Measurements from ENCODE around the gene CDK2.

Gene CDK2

DNA sequence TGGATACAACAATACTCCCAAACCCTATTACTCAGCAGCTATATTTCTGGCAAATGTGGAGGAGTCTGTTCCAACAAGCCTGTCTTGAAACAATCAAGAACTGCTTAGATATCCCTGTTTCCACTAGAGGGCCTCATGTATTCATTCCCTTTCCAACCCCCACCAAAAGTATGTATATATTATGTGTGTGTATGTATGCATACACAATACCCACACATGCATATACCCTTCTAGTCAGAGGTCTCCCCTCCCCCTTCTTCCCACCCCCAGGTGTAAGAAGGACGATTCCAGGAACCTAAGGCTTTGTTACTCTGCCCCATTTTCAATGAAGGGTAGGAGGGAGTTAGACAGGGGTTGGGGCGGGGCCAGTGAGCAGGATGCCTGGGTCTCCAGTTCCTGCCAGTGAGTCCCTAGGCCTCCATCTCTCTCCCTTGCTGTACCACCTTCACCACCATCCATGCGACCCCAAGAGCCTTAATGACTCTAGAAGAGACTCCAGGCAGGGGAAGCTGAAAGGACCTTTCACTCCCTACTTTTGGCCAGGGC is 35.8 kb upstream of the CDK2 start, which contains the start of gene DGKA:
Gene DGKA (plus strand): TSS at position 392 of the 546 bp plus-strand sequence. CDS start 5,342 bp downstream, outside the sequence.
- TF ChIP-seq ZBTB7A (IDR thresholded peaks at IDR 0.05; ENCODE audit: low read depth) (no peak), NFIC (IDR thresholded peaks at IDR 0.05) (no peak), RAD21 (IDR thresholded peaks at IDR 0.05; ENCODE audit: low read depth) (peak; percentile 64)
- TF ChIP-seq, protein P1, sequence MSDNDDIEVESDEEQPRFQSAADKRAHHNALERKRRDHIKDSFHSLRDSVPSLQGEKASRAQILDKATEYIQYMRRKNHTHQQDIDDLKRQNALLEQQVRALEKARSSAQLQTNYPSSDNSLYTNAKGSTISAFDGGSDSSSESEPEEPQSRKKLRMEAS (IDR thresholded peaks at IDR 0.05): 0 out of 2 replicates have a peak, but pooled peaks have one; percentile 5

DNA sequence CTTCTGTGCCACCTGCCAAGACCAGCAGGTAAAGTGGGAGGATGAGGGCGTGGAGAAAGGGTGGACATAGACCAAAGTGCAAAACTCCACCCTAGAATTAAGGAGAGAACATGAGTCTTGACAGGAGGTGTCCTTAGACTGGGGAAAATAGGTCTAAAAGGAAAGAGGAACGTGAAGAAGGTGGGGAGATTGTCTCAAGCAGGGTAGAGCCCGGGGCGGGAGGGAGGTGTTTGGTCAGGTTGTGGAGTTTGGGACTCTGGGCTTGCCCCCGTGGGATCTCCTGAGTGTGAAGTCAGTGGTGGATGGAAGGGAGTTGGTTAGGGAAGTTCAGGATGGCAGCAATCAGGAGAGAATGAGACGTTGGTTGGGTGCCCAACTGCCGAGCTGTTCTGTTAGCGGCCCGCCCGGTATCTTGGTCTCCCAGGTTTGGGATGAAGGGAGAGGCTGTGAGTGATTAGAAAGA is 35.3 kb upstream of the CDK2 start:
- TF ChIP-seq USF1 (IDR thresholded peaks at IDR 0.05) (no peak), EP300 (IDR thresholded peaks at IDR 0.05; ENCODE audit: borderline replicate concordance) (no peak), YY1 (IDR thresholded peaks at IDR 0.05; ENCODE audit: low read depth) (no peak), ZBTB7A (IDR thresholded peaks at IDR 0.05; ENCODE audit: low read depth) (no peak), FOXM1 (IDR thresholded peaks at IDR 0.05; ENCODE audit: borderline replicate concordance, low read depth) (no peak), NFIC (IDR thresholded peaks at IDR 0.05) (no peak), TAF1 (IDR thresholded peaks at IDR 0.05; ENCODE audit: low read depth) (no peak), EGR1 (IDR thresholded peaks at IDR 0.05) (no peak), TEAD4 (IDR thresholded peaks at IDR 0.05) (no peak)
- TF ChIP-seq, protein P1 (IDR thresholded peaks at IDR 0.05): no peak

- TF ChIP-seq EGR1 (IDR thresholded peaks at IDR 0.05) (0 out of 2 replicates have a peak, but pooled peaks have one; percentile 10), TAF1 (IDR thresholded peaks at IDR 0.05; ENCODE audit: low read depth) (peak; percentile 37; the same call in 1 of the 2 replicates), ZBTB7A (IDR thresholded peaks at IDR 0.05; ENCODE audit: low read depth) (peak; percentile 78), CEBPB (IDR thresholded peaks at IDR 0.05) (no peak)
Measured at GRCh38 chr12:55931780-55932550, 34.7 kb upstream of the CDK2 start.

DNA sequence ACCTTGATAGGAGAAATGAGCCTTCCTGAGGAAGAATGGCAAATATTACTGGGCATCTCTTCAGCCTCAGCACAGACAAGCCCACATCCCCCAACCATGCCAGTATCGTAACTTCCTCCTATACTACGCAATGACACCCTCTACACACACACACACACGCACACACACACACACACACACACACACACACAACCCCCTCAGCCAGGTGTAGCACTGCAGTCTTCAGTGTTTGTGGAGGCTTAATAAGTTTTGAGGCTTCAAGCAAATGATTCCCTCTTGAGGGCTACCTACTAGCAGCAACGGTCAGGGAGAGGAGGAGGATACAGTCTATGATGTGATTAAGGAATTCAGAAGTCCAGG is 34.1 kb upstream of the CDK2 start:
- no peak for TF ChIP-seq TAF1 (IDR thresholded peaks at IDR 0.05; ENCODE audit: low read depth)
- TF ChIP-seq EP300 (IDR thresholded peaks at IDR 0.05; ENCODE audit: borderline replicate concordance): no peak
- no peak for TF ChIP-seq EGR1 (IDR thresholded peaks at IDR 0.05)
- TF ChIP-seq CEBPB (IDR thresholded peaks at IDR 0.05): no peak
- no peak for TF ChIP-seq ZBTB7A (IDR thresholded peaks at IDR 0.05; ENCODE audit: low read depth)
- no peak for TF ChIP-seq REST (IDR thresholded peaks at IDR 0.05; ENCODE audit: low read depth)
- no peak for TF ChIP-seq RAD21 (IDR thresholded peaks at IDR 0.05; ENCODE audit: low read depth)
- TF ChIP-seq TEAD4 (IDR thresholded peaks at IDR 0.05): no peak
- TF ChIP-seq USF1 (IDR thresholded peaks at IDR 0.05): no peak
- TF ChIP-seq, protein P1 (IDR thresholded peaks at IDR 0.05): no peak
- no peak for TF ChIP-seq NFIC (IDR thresholded peaks at IDR 0.05)

GRCh38 chr12:55933169-55933798 is 33.3 kb upstream of the CDK2 start:
- no peak for TF ChIP-seq TCF12 (IDR thresholded peaks at IDR 0.05; ENCODE audit: low read depth)
- TF ChIP-seq RAD21 (IDR thresholded peaks at IDR 0.05; ENCODE audit: low read depth): no peak
- no peak for TF ChIP-seq FOXM1 (IDR thresholded peaks at IDR 0.05; ENCODE audit: borderline replicate concordance, low read depth)
- no peak for TF ChIP-seq YY1 (IDR thresholded peaks at IDR 0.05; ENCODE audit: low read depth)
- TF ChIP-seq USF1 (IDR thresholded peaks at IDR 0.05): no peak

GRCh38 chr12:55933799-55934742 is 32.6 kb upstream of the CDK2 start:
- TF ChIP-seq, protein P1 (IDR thresholded peaks at IDR 0.05): no peak
- no peak for TF ChIP-seq TAF1 (IDR thresholded peaks at IDR 0.05; ENCODE audit: low read depth)
- no peak for TF ChIP-seq CREB1 (IDR thresholded peaks at IDR 0.05; ENCODE audit: low read depth)
- no peak for TF ChIP-seq TEAD4 (IDR thresholded peaks at IDR 0.05)
- TF ChIP-seq RAD21 (IDR thresholded peaks at IDR 0.05; ENCODE audit: low read depth): no peak
- no peak for TF ChIP-seq CEBPB (IDR thresholded peaks at IDR 0.05)
- TF ChIP-seq NFIC (IDR thresholded peaks at IDR 0.05): no peak
- no peak for TF ChIP-seq EP300 (IDR thresholded peaks at IDR 0.05; ENCODE audit: borderline replicate concordance)
- no peak for TF ChIP-seq ZBTB7A (IDR thresholded peaks at IDR 0.05; ENCODE audit: low read depth)
